Airway epithelial cell (primary cell): ENCODE data around the gene ZNF587. TPM values are rescaled to one million over a fixed set of nuclear protein-coding genes. Genes with fewer than 3 reads are reported as not detected.

Source experiments
- total RNA-seq: library from RNA; depleted of rRNA; stranded (reverse); fragments of >200 nt; gene quantifications from 2 replicates; pipeline ENCODE4 v1.2.3, GENCODE V29; 2015

ZNF587 gene
- 9.0 and 9.9 TPM in 2 replicates for total RNA-seq

DNA sequence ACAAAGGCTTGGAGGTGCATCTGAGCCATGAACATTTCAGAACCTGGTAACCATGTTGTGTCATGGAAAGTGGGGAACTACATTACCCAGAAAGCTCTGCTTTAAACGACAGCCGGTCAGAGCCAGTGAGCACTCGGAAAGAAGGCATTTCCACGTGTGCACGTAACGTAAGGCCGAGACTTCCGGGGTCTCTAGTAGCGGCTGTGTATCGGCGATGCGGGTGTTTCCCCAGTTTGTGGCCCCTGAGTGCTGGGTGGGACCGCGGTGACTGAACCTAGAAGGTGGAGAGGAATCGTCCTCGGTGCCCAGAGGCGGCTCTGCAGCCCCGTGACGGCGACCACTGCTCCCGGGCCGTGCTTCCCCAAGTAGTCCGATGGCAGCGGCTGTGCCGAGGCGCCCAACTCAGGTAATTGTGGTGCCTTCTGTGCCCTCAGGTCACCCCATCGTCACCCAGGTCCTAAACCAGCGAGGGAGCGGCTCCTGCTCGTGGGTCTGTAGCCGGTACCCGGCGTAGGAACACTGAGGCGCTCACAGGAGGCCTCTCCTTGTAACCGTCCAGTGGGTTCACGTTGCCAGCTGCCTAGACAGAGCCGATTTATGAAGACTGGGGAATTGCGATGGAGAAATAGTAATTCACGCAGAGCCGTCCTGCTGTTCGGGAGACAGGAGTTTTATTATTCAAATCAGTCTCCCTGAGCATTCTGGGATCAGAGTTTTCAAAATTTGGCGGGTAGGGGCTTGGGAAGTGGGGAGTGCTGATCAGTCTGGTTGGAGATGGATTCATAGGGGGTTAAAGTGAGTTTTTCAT is at the start of gene ZNF587:
Gene ZNF587, plus strand, starts transcription at position 194 of the 808 bp plus-strand sequence. Its CDS starts 180 bp downstream, at position 374.

DNA sequence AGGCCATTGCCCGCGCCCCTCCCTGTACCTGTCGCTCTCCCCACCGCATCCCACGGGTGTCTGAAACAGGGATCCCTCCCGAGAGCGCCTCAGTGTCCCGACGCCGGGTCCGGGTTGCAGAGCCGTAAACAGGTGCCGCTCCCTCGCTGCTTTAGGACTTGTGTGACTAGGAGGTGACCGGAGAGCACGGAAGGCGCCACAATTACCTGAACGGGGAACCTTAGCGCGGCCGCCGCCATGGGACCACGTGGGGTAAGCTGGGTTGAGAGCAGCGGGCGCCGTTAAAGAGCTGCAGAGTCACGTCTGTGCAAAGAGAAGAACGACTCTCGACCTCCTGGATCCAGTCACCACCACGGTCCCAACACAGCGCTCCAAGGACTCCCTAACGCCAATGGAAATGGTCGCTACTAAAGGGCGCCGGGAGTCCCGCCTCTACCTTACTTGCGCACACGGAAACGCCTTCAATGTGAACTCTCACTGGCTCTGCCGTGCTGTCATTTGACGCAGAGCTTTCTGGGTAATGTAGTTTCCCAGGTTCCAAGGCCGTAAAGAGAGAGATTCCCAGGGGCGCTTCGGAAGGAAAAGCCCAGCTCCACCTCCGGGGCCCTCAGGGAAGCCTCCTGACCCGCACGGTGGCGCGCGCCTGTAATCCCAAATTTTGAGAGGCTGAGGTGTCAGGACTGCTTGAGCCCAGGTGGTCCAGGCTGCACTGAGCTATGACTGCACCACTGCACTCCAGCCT is 35.0 kb upstream of the ZNF587 start, which contains the start of gene ZNF552:
Gene ZNF552, minus strand, starts transcription at position 409 of the 742 bp plus-strand sequence. Its CDS starts 170 bp downstream, at position 239.

DNA sequence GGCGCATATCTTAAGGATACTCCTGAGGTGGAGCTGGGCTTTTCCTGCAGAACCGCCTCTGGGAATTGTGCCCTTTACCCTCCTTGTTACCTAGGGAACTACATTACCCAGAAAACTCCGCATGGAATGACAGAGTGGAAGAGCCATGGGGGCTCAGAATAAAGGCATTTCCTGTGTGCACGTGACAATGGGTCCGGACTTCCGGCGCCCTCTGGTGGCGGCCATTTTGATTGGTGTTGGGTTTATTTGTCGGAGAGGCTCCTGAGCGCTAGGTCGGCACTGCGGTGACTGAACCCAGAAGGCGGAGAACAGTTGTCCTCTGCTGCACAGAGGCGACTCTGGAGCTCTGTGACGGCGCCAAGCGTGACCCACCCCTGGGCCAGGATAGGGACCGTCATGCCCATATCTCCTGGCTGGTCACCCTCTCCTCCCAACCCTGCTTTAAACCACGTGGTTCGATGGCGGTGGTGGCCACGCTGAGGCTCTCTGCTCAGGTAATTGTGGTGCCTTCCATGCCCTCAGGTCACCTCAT is 19.5 kb upstream of the ZNF587 start, which contains the start of gene ZNF587B:
Gene ZNF587B, plus strand, starts transcription at position 229 of the 532 bp plus-strand sequence. Its CDS starts 230 bp downstream, at position 459.

DNA sequence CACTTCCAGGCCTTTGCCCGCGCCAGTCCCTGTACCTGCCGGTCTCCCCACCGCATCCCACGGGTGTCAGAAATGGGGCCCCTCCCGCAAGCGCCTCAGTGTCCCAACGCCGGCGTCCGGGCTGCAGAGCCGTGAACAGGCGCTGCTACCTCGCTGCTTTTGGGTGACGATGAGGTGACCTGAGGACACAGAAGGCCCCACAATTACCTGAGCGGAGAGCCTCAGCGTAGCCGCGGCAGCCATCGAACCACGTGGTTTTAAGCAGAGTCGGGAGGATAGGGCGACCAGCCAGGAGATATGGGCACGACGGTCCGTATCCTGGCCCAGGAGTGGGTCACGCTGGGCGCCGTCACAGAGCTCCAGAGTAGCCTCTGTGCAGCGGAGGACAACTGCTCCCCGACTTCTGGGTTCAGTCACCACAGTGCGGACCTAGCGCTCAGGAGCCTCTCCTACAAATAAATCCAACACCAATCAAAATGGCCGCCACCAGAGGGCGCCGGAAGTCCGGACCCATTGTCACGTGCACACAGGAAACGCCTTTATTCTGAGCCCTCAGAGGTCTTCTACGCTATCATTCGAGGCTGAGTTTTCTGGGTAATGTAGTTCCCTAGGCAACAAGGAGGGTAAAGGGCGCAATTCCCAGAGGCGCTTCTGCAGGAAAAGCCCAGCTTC is 39.0 kb downstream of the ZNF587 start, which contains the start of gene ZNF814:
Gene ZNF814, minus strand, starts transcription at position 478 of the 672 bp plus-strand sequence. Its CDS starts 235 bp downstream, at position 243.

Other genes with a start within 250 kb of the ZNF587 start
- 3.9 and 4.8 TPM in 2 replicates for gene ZNF530, start 250.0 kb upstream of the ZNF587 start, total RNA-seq
- gene ZNF134, start 235.6 kb upstream of the ZNF587 start, total RNA-seq: 14.6 and 32.0 TPM in 2 replicates
- gene ZNF211, start 216.7 kb upstream of the ZNF587 start, total RNA-seq: 8.5 and 9.7 TPM in 2 replicates
- gene ZSCAN4, start 180.9 kb upstream of the ZNF587 start, total RNA-seq: not detected in 2 replicates
- 3.3 and 7.1 TPM in 2 replicates for gene ZNF551, start 167.9 kb upstream of the ZNF587 start, total RNA-seq
- gene ZNF154, start 140.7 kb upstream of the ZNF587 start, total RNA-seq: 0.28 and 0.85 TPM in 2 replicates
- gene ZNF671, start 122.2 kb upstream of the ZNF587 start, total RNA-seq: 1.8 and 2.8 TPM in 2 replicates
- 3.1 and 5.6 TPM in 2 replicates for gene ZNF776, start 103.0 kb upstream of the ZNF587 start, total RNA-seq
- gene ZNF586, start 80.2 kb upstream of the ZNF587 start, total RNA-seq: 9.7 and 17.6 TPM in 2 replicates
- gene ZNF552, start 34.9 kb upstream of the ZNF587 start, total RNA-seq: 5.3 and 8.7 TPM in 2 replicates
- 11.4 and 12.8 TPM in 2 replicates for gene ZNF587B, start 19.6 kb upstream of the ZNF587 start, total RNA-seq
- gene ZNF814, start 39.2 kb downstream of the ZNF587 start, total RNA-seq: 4.2 and 8.0 TPM in 2 replicates
- 3.9 and 4.6 TPM in 2 replicates for gene ZNF417, start 66.7 kb downstream of the ZNF587 start, total RNA-seq
- 1.0 and 1.7 TPM in 2 replicates for gene ZNF418, start 85.5 kb downstream of the ZNF587 start, total RNA-seq
- gene ZNF256, start 97.8 kb downstream of the ZNF587 start, total RNA-seq: 0.88 and 3.7 TPM in 2 replicates
- 0.28 TPM in 1 of 2 replicates, not detected in the other for gene C19orf18, start 124.7 kb downstream of the ZNF587 start, total RNA-seq
- gene ZNF606, start 153.0 kb downstream of the ZNF587 start, total RNA-seq: 7.7 and 12.1 TPM in 2 replicates
- gene ZSCAN1, start 184.2 kb downstream of the ZNF587 start, total RNA-seq: not detected in 2 replicates
- 0.92 and 1.0 TPM in 2 replicates for gene ZNF135, start 209.4 kb downstream of the ZNF587 start, total RNA-seq
- 28.3 and 35.5 TPM in 2 replicates for gene ZSCAN18, start 248.4 kb downstream of the ZNF587 start, total RNA-seq